Stimulated activated CD8-positive, alpha-beta memory T cell treated with anti-CD3 and anti-CD28 coated beads, Interleukin-12 subunit alpha, Interleukin-12 subunit beta, amount 100 ng/mL, for 24 hours (primary cell): Measurements from ENCODE around the gene RPS6KA3.
"Not testable (repeated sequence)": the region's sequence is repeated elsewhere in the genome, so short reads cannot be mapped to it uniquely, and the experiment has no call there.

ENCODE experiments used
- DNase-seq: peaks from one replicate; pipeline ENCODE4 v3.0.0-alpha.2; 2020; ENCODE audit errors: extremely low read depth

RPS6KA3 gene

DNA sequence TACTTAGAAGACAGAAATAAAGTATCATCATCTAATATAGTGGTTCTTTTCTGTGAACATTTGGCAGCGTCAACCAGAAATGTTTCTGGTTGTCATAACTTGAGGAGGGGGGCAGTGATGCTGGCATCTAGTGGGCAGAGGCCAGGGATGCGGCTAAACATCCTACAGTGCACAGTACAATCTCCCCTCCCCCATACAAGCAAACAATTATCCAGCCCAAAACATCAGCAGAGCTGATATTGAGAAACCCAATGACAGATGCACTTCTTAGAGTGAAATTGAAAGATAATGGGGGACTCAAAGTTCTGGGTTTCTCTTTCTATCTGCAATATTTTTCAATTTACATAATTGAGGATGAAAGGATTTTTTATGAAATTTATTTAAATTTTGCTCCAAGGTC lies 123.1 kb downstream of the RPS6KA3 start:
- no peak for DNase-seq

- no peak for DNase-seq
Measured at GRCh38 chrX:20143111-20143510, 123.6 kb downstream of the RPS6KA3 start.

GRCh38 chrX:20141281-20142220 lies 125.2 kb downstream of the RPS6KA3 start, which contains the start of gene EIF1AX:
Gene EIF1AX, minus strand, starts transcription at chrX:20141838. Its CDS starts 198 bp downstream, at chrX:20141640.
- peak; percentile 77 for DNase-seq

DNA sequence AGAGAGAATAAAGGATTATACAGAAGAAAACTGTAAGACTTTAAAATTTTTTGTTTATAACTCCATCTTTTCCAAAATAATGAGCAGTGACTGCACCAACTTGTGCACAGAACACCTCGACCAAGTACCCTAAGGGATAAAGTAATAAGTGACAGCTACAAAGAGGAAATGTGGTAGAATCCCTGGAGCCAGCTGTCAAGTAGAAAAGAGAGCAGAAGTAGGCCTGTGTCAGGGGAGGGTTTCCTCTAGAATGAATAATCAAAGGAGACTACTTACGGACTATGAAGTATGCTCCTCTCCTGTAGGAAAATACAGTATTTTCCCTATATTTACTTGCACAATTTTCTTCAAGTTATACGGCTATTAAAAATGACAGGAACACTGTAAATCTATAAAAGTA lies 126.3 kb downstream of the RPS6KA3 start:
- DNase-seq = no peak

GRCh38 chrX:20139966-20140365 lies 126.7 kb downstream of the RPS6KA3 start:
- DNase-seq = no peak

- no peak for DNase-seq
Measured at GRCh38 chrX:20135944-20136343, 130.8 kb downstream of the RPS6KA3 start.

GRCh38 chrX:20132666-20133065 lies 134.0 kb downstream of the RPS6KA3 start:
- DNase-seq = no peak

- no peak for DNase-seq
Measured at GRCh38 chrX:20130357-20130756, 136.4 kb downstream of the RPS6KA3 start.

GRCh38 chrX:20129547-20129946 lies 137.2 kb downstream of the RPS6KA3 start:
- no peak for DNase-seq

DNA sequence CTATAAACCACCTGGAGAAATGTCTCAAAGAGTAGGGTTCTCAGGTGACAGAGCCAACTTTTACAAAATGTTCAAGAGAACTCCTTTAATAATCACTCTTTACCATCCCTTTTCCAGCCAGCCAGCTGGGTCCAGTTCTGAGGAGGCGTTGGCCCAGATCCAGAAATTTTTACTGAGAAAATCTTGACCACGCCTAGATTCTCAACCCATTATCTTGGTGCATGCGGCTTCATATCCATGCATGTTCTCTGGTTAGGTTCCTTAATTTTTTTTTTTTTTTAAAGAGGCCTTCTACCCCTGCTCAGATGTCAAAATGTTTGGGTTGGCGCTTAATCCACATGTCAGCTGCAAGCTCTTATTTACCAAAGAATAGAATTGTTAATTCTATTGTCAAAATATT lies 138.0 kb downstream of the RPS6KA3 start:
- DNase-seq = no peak

DNA sequence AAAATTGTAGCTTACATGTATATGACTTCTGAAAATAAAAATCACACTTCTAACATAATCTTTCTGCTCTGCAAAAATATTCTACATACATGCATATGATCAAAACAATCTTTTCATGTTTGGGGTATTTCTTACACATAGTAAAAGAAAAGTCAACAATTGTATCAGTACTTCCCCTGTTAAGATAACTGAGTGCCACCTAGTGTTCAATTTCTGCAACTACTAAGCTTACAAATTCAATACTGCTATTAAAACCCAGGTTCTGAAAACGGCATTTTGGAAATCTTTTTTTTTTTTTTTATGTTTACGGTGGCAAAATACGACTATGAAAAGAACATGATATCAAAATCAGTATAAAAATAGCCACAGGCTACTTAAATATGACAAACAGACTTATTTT lies 139.3 kb downstream of the RPS6KA3 start:
- DNase-seq = not testable (repeated sequence)

DNA sequence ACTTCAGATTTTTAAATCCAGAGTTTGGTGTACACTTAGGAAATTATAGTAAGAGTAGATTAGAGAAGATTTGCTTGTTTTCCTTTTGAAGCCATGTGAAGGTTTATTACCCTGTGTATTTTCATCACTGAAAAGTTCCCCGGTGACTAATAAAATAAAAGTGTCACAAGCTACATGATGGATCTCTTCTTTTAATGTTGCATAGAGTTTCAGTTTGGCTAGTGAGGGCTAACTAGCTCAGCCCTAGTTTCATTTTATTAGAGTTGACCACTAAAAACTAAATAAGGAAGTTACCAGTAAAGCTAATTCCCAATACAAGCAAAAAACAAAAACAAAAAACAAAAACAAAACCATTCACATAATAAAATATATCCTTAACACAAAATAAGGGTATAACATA lies 139.9 kb downstream of the RPS6KA3 start:
- not testable (repeated sequence) for DNase-seq

- DNase-seq = no peak
Measured at GRCh38 chrX:20124964-20125363, 141.7 kb downstream of the RPS6KA3 start.

GRCh38 chrX:20118065-20118824 lies 148.5 kb downstream of the RPS6KA3 start:
- DNase-seq = no peak

DNA sequence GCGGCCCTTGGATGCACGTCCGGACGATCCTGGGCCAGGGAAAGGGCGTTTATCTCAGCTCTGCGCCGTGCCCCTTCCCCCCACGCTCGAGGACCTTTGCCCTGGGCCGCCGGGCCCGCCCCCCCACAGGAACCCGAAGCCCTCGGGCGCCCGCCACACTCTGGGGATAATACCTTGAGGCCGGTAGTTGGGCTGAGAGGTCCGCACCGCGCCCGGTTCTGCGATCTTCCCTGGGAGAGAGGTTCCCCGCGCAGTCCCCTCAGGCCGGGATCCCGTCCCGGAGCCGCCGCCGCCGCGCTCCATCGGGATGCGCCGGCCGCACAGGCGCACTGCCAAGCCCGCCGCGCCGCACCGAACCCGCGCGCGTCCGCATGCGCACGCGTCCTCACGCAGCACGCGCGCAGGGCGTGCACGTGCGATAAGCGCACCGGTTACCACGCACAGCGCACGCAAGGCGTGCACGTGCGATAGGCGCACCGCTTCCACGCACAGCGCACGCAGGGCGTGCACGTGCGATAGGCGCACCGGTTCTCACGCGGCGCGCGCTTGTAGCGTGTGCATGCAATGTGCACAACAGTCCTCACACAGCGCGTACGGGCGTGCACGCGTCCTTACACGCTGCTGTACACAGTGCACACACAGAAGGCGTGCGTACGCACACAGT lies 150.0 kb downstream of the RPS6KA3 start, which contains the start of gene MAP7D2:
Gene MAP7D2, minus strand, starts transcription at position 331 of the 664 bp plus-strand sequence. Its CDS starts 28 bp downstream, at position 303.
- DNase-seq = no peak

DNA sequence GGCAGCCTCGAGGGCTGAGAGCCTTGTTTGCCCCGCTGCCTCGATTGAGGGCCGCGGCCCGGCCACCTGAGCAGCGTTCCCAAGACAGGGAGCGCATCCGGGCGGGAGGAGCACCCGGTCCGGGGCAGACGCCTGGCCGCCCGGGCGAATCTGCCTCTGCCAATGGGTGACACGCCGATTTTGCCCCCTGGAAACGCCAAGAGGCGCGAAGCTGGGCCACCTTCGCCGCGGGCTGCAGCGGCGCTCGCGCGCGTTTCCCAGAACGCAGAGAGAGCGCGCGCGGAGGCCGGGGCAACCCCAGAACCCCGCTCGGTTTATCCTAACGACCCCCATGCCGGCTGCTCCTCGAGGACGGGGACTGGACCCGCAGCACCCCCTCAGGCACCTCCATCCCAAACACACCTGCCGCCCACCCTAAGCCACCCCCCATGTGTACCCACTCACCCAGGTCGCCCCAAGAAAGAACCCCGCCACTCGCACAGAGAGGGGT lies 150.6 kb downstream of the RPS6KA3 start:
- no peak for DNase-seq

DNA sequence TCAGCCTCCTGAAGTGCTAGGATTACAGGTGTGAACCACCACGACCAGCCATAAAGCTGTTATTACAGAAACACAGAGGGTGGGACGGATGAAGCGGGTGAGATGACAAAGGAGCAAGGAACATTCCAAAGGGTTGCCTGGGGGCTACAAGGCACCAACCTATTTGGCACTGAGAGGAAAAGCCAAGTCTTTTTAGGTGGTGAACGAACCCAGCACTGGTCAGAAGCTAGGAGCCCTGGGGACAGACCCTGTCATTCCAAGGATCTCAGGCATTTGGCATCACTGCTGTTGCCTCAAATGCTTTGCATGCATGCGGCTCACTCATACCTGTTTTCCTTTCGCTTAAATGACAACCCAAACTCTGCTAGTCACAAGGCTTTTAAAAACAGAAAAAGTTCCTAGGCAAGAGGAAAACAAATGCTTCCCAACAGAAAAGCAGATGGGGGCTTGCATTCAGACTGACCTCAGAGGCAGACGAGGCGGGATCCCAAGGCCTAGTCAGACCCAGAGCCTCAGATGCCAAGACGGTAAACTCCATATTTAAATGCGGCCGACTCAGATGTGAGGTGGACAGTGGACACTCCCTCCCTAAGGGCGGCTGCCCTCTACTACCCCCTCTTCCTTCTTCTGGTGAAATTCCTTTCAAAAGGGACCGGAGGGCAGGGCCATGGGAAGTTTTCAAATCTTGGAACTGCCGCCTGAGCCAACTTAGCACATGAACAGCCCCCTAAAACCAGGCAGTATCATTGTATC lies 154.5 kb downstream of the RPS6KA3 start:
- no peak for DNase-seq

DNA sequence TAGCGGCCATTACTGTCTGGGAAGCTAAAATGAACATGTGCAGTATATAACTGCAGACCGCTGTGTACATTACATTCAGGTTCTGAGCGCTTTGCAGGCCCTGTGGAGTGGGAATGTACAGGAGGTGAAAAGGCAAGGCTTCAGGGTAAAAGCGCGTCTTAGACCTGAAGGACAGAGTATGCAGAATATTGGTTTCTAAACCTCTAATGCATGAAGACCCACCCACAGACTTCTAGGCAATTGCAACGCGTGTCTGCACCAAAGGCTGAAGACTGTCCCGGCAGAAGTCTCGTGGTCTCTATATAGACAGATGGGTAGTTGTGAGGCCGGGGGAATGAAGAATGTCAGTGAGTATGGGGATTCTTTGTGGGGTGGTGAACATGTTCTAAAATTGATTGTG lies 155.4 kb downstream of the RPS6KA3 start:
- no peak for DNase-seq

GRCh38 chrX:20101934-20102581 lies 164.7 kb downstream of the RPS6KA3 start:
- DNase-seq = no peak
